Inferior parietal cortex (tissue), 1 donor: Measurements from ENCODE around the gene CHST15.

ENCODE experiments used
- DNase-seq: peaks from one replicate; pipeline ENCODE4 v3.0.0-alpha.2; 2016; ENCODE audit errors: extremely low spot score

CHST15 gene

DNA sequence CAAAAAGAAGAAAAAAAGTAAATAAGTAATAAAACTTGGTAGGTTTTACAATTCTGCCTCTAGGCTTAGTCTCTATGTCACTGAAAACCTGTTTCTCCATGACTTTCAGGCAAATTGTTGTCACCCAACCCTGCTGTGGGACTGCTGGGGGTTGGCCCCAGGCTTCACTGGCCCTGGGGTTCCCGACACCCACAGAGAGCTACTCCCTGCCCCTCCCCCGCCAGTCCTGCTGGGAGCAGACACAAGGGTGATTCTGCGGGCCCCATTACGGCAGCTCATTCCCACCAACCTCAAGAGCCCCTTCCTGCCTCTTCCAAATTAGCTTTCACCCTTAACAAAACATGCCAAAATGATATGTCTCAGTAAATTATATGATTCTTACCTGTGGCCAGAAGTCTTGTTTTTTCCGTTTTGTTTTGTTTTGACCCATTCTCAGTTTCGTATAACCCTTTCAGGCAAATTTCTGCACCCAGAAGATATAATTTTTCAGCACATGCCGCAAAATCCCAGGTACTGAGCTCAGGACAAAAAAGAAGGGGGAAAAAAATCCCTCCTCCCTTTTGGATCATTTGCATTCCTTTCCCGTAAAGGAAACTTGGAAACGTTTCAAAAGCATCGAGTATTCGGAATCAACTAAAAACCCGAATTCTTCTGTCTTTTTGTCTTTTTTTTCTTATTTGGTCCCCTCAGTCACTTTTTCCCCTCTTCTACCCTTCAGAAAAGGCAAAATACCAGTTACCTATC is 27.8 kb downstream of the CHST15 start:
- DNase-seq, result no peak

DNA sequence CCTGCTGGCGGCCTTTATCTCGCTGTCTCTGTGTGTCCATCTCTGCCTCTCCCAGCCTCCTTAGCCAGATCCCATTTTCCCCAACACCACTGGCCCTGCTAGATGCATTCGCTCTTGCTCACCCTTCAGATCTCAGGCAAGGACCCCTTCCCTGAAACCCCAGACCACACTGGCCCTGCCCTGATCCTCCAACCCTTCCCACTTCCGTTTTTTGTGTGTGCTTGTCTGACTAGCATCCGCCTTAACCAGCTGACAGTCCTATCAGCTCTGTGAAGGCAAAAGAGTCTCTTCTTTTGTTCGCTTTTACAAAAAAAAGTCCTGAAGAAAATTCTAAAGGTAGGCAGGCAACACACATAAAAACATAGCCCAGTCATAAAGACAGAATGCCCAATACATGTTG is 28.7 kb downstream of the CHST15 start:
- DNase-seq, result no peak

DNA sequence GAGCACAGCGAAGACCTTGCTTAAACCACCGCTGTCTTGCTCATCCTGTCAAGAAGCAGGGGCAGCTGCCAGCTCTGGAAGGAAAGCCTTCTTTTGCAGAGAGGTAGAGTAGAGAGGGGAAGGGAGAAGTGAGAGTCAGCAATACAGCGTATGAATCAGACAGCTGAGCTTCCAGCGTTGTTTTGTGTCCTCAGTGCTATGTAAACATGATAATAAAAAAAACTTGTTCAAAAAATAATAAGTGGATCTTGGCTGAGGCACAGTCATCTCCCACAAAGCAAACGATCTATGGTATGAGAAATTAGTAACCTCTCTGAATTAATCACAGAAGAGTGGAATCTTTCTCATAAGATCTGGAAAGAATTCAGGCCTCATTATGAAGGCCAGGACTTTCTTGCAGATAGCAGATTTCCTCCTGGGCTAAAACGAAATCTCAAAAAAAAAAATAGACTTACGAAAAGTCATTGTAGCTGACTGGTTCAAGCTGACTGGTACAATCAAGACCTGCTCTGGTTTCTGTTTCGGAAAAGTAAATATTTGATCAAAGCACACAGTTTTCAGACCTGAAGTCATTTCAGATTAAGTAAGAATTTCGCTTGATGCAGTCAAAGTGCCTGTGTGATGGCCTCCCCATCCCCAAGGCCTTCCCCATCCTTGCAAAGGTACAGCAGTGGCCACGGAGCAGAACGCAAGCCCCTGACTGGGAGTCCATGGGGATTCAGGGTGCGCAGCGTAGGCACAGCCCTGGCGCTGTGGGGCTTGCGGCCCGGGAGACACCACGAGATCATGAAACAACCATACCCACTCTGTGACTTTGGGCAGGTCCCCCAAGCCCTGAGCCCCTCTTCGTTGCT is 29.4 kb downstream of the CHST15 start:
- DNase-seq, result no peak

DNA sequence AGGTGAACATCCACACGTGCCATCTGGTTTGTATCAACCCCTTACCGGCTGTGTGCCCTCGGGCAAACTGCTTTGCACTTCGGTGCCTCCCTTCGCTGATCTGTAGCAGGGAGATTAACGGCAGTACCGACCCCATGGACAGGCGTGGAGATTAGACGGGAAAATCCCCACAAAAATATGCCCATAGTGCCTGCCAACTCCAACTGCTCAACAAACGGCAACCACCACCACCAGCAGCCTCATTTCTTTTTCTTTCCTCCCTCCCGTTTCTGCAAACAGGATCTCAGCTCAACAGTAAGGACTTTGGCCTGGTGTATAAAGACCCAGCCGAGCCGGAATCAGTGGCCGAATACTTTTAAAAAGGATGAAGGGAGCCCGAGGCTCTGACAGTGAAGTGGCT is 31.0 kb downstream of the CHST15 start:
- DNase-seq, result no peak

DNA sequence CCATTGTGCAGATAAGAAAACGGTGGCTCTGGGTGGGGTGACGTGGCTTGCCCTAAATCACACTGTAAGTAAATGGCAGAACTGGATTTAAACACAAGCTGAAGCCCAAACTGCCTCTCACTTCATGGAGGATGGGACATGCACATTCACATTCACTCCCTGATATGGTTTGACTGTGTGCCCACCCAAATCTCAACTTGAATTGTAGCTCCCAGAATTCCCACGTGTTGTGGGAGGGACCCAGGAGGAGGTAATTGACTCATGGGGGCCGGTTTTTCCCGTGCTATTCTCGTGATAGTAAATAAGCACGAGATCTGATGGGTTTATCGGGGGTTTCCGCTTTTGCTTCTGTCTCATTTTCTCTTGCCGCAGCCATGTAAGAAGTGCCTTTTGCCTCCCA is 32.4 kb downstream of the CHST15 start:
- DNase-seq, result no peak

DNA sequence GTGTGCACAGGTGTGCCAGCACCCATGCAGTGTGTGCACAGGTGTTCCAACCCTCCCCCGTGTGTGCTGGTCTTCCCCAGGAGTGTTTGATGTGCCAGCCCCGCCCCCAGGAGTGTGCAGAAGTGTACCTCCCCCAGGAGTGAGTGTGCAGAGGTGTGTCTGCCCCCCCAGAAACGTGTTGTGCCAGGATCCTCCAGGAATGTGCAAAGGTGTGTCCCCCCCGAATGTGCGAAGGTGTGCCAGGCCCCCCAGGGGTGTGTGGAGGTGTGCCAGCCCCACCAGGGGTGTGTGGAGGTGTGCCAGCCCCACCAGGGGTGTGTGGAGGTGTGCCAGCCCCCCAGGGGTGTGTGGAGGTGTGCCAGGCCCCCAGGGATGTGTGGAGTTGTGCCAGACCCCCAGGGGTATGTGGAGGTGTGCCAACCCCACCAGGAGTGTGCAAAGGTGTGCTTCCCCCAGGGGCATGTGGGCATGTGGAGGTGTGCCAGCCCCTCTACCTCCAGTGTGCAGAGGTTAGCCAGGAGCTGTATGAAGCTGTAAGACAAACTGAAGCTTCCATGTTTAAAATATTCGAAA is 33.2 kb downstream of the CHST15 start:
- no peak for DNase-seq

DNA sequence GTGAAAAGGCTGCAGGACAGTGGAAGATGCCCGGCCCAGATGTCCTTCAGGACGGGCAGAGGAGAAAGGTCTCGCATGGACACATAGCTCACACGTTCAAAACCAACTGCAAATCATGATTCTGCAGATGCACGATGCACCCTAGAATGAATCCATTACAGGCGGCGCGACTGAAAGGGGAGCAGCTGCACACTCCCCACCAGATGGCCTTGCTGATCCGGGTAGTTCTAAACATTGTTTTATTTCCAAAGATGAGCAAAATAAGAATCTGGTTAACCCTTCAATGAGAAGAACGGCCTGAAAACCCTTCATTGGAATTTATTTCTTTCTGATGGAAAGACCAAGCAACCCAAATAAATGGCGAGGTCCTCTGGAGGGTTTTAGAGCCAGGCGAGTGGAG is 33.8 kb downstream of the CHST15 start:
- no peak for DNase-seq

DNA sequence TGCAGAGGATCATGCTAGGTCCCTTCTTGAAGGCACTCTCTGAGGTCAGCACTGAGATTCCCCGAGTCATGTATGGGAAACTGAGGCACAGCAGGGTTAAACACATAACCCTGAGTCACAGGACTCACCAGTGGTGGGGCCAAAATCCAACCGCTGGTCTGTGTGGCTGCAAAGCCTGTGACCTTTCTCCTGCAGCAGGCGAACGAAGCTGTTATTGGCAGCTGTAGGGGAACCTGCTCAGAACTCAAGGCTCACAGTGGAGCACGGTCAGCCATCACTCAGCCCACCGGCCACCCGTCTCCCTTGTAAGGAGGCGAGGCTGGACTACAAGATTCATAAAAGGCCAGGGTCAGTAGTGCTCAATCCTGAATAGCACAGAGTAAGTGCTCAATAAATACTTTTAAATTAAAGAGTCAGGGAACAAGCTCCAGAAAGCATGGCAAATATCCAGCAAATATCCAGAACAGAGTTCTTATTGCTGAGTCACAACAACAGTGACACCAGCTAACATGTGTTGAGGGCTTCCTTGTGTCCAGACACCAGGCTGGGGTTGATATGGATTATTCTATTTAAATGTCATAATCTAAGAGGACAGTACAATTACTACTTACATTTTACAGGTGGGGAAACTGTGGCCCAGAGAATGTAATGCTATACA is 34.9 kb downstream of the CHST15 start:
- DNase-seq, result no peak

DNA sequence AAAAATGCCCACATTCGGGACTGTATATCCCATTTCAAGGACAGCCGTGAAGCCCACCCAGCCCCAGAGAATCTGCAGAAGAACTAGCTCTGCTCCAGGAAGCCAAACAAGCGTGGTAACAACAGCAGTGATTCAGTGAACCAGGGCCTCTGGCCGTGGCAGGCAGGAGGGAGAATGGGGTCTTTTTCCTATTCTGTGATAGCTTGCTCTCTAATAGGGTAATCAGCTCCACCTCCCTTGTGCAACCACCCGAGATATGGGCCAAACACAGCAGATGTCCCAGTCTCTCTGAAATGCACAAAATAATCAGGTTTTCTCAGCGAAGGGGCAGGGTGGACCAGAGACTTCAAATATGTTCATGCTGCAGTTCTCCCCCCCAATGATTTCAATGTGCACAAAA is 35.8 kb downstream of the CHST15 start:
- no peak for DNase-seq

DNA sequence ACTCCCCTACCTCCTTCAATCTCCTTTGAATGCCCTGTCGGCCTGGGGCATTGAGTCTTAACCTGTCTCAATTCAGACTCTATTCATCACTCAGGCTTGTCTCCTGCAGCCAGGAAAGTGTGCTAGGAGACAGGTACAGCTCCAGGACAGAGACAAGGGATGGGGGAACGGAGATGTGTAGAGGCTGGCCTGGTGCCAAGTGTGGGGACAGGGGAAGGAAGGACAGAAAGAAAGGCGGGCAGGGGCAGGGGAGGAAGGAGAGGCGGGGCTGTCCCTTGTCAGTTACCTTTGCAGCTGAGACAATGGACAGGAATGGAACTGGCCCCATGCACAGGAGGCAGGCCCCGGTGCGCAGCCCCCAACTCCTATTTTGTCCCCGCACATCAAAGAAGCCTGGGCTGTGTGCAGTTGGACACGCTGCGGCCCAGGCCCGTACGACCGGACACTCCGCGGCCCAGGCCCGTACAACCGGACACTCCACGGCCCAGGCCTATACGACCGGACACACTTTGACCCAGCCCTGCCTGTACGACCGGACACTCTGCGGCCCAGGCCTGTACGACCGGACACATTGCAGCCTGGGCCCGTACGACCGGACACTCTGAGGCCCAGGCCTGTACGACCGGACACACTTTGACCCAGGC is 36.9 kb downstream of the CHST15 start:
- DNase-seq, result no peak

DNA sequence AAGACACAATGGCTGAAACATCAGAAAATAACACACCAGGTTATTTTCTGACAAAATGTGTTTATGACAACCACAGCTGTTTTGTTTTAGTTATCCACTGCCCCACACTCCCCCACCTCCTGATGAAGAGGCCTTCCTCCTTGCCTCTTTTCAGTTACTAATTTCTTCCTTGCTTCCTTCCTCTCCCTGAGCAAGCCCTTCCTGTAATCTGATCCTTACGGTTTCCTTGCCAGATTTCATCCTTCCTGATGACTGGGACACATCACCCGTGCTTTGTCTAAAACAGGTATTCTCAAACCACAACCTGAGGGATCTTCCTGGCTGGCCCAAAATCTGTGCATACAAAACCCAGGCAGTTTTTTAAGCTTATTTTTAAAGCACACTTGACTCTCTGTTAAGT is 39.4 kb downstream of the CHST15 start:
- DNase-seq, result no peak

DNA sequence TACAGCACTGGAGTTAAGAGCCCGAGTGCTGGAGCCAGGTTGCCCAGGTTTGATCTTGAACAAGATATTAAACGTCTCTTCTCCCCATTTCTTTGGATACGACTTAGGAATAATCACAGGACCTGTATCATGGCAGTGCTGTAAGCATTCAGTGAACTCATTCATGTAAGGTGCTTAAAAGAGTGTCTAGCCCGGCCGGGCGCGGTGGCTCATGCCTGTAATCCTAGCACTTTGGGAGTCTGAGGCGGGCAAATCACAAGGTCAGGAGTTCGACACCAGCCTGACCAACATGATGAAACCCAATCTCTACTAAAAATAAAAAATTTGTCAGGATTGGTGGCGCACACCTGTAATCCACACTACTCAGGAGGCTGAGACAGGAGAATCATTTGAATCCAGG is 40.8 kb downstream of the CHST15 start:
- DNase-seq, result no peak

DNA sequence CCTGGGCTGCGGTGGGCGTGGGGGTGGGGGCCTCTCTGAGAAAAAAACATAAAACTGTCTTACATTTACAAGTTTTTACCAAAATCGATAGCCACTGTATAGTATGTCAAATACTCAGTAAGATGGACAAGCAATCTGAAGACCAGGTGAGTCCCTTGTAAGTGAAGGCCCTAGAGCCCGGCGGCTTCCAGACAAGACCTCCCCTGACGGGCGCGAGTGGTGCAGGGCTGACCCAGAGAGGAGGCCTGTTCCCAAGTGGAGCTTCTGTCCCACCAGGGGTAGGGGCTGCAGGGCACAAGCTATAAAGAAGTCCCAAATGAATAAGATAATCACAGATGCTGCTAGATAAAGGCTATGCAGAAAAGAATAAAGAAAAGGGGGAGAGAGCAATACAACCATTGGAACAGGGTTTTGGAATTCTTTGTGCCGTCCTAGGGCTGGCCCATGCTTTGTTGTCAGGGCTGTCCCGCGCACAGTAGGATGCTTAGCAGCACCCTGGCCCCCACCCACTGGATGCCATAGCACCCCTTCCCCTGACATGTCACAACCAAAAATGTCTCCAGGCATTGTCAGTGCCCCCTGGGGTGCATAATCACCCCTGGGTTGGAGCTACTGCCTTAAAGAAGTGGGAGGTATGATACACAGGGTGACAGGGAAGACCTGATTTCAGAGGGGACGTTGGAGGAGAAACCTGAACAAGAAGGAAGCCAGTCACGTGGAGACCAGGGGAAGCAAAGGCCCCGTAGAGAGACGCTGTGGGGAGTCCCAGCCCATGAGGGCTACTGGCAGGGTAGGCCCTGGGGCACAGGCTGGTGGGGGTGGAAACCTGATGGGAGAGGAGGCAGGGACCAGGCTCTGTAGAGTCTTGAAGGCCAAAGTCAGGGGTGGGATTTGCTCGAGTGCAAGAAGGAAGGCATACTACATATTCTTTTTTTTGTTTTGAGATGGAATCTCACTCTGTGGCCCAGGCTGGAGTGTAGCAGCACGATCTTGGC is 43.1 kb downstream of the CHST15 start:
- no peak for DNase-seq

DNA sequence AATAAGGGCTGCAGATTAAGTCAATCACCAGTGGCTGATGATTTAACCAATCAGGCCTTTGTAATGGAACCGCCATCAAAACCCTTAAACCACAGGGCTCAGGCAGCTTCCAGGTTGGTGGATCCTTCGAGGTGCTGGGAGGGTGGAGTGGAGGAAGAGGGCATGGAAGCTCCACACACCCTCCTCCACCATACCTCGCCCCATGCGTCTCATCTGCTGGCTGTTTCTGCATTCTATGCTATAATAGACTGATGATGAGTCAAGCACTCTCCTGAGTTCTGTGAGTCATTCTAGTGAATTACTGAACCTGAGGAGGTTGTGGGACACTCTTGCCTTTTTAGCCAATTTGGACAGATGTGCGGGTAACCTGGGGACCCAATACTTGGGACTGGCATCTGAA is 43.9 kb downstream of the CHST15 start:
- no peak for DNase-seq

DNA sequence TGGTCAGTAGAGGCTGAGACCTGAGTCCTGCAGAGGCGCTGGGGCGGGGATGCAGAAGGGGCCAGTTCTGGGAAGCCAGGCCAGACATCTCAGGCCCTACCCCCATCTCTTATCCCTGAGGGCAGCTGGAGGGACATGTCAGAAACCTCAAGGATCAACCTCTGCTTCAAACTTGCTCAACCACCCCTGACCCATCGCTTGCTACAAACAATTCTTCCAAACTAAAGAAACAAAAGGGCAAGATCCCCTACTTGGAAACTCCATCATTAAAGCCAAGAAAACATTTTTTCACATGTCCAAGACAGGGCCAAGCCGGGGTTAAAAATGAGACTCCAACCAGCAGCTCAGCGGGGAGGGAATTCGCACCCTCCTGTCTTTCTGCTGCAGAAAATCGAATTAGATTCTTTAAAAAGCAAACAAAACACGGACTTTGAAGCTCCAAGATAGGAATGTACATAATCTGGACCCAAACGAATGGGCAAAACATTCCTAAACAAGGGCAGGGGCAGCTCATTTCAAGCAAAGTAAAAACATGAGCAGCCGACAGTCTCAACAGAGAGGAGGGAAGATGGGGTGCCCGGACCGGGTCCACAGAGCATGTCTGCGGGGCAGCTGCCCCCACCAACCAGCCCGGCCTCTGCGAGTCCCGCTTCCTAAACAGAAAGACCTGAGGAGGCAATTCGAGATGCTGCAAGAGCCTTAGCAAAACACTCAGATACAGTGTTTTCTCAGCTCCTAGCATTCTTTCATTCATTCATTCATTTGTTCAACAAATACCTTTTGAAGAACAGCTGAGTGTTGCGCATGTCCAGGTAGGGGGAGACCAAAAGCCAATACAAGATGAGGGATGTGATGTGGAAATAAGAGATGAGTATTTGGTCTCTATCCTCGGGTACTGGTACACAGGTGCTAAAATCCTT is 44.8 kb downstream of the CHST15 start:
- DNase-seq, result no peak

DNA sequence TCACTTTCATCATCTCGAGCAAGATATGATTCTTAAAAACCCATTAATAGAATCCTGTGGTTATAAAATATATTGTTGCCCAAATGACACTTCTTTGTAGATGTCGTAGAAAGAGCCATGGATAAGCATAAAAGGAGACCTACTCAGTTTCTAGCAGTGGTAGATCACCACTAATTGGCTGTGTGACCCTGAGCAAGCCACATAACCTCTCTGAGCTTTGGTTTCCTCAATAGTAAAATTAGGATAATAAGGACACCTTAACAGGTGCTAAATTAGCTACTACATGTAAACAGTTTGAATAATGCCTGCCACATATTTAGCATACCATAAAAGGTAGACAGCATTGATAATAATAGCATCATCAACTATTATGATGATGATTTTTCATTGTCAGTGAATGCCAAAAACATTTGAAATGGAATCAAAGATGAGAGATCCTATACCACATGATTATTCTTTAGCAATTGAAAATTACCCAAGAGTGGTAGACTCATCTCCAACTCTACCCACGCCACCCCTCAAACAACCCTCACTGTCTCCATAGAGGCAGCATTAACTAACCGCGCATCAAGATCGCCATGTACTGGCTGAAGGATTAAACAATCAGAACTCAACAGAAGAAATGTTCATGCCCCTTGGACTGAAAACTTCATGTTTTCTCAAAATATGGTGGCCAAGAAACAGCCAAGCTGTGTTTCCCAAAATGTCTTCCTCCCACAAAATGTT is 45.8 kb downstream of the CHST15 start:
- no peak for DNase-seq

DNA sequence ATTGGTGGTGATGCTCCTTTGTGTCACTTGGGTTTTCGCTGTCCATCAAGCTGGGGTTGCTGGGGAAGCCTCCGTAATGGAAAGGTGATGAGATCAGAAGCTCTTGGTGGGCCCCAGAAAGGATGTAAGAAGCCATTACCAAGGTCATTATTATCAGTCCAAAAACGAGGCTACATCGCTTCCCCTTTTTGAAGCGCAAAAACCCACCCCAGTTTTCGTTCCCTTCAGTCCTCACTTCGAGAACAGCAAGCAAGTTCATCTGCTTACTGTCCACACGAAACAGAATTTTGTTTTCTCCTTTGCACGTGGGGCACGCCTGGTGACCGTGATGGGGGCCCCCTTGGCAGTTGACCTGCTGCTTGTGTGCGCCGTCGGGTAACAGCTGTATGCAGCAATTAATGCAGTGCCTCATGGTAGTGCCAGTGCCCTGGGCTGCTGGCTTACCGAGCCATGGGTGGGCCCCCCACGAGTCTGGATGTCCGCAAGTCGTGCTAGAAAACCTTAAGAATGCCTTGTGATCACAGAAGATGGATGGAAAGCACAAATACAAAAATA is 47.5 kb downstream of the CHST15 start:
- no peak for DNase-seq

DNA sequence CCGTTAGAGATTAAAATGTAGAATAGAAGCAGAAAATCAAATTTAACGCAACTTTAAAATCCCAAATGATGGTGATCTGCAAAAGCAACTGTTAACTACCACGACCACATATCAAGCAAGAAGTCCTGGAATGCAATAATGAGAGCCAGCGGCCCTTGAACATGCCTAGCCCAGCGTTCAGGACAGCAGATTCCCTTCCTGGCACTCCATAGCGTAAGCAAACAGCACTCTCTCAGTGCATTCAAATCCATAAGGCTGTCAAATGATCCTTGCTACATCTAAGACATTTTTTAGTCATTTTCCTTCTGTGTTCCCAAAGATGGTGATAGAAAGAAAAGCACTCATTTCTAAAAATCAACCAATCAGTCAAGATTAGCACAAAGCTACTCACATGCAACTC is 48.1 kb downstream of the CHST15 start:
- no peak for DNase-seq
